Cardiac muscle cell (in vitro differentiated cells and primary cell): ENCODE data around the gene MEGF8. TPM values are rescaled to one million over a fixed set of nuclear protein-coding genes. Genes with fewer than 3 reads are reported as not detected.

Experiments used
- DNase-seq, 2 donors: peaks; one replicate each; pipeline versions ENCODE4 v3.0.0 to v3.0.0-alpha.2; 2010 to 2017; ENCODE audit warnings: low read depth in 1 of 2, low spot score in 1 of 2
- H3K27ac ChIP-seq: fragments of 200-600 bp; sonication (generic); 2 replicates; pipeline ENCODE4 v1.5.1; 2016
- H3K27me3 ChIP-seq: fragments of 200-600 bp; sonication (generic); 2 replicates; pipeline ENCODE4 v1.6.0; 2016; ENCODE audit warnings: control low read depth
- H3K36me3 ChIP-seq: fragments of 200-600 bp; sonication (generic); 2 replicates; pipeline ENCODE4 v1.5.1; 2016; ENCODE audit warnings: control low read depth
- H3K4me1 ChIP-seq: fragments of 200-600 bp; sonication (generic); 2 replicates; pipeline ENCODE4 v1.8.1; 2017; ENCODE audit warnings: low read depth, mild to moderate bottlenecking, mixed run types
- H3K4me3 ChIP-seq: fragments of 200-600 bp; sonication (generic); 2 replicates; pipeline ENCODE4 v1.5.1; 2016; ENCODE audit warnings: mild to moderate bottlenecking
- H3K9me3 ChIP-seq: fragments of 200-600 bp; sonication (generic); 2 replicates; pipeline ENCODE4 v1.5.1; 2017; ENCODE audit warnings: low read depth, mild to moderate bottlenecking, control low read depth
- polyA plus RNA-seq: library from polyadenylated mRNA; unstranded; fragments of >200 nt; fragmentation: Nextera tagmentation; extraction: Ambion mirVana; gene quantifications from 2 replicates; pipeline ENCODE4 v1.2.1, GENCODE V29; 2016
- total RNA-seq: library from RNA; depleted of rRNA; stranded (reverse); fragments of >200 nt; gene quantifications from 2 replicates; pipeline ENCODE4 v1.2.3, GENCODE V29; 2016
- TF ChIP-seq, protein P1 (sequence below): IDR thresholded peaks from 2 replicates; pipeline ENCODE4 v1.5.1; 2012; ENCODE audit warnings: low read depth, mild to moderate bottlenecking, low read length

Gene MEGF8
- total and polyA plus RNA-seq, 2 experiments from 2014 or later = 23.9 to 102 TPM

DNA sequence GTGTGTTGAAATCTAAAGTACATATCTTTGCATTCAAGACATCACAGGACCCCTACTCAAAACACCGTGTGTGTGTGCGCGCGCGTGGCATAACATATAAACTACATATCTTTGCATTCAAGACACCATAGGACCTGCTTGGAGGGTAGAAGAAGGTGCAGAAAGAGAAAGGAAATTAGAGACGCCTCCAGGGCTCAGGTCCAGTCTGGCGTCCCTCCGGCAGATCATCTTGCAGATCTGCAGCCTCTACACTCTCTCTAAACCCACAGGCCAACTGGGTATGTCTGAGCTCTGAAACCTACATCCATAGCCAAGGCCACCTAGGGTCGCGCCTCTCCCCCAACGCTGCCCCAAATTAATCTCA is 22.4 kb upstream of the MEGF8 start:
- no peaks in the 10 kb centered on the region for H3K4me1 ChIP-seq
- H3K9me3 ChIP-seq = no peaks in the 10 kb centered on the region
- H3K27me3 ChIP-seq = no peaks in the 10 kb centered on the region
- no peak for DNase-seq
- no peak overlapping the region for H3K4me3 ChIP-seq
- TF ChIP-seq, protein P1, sequence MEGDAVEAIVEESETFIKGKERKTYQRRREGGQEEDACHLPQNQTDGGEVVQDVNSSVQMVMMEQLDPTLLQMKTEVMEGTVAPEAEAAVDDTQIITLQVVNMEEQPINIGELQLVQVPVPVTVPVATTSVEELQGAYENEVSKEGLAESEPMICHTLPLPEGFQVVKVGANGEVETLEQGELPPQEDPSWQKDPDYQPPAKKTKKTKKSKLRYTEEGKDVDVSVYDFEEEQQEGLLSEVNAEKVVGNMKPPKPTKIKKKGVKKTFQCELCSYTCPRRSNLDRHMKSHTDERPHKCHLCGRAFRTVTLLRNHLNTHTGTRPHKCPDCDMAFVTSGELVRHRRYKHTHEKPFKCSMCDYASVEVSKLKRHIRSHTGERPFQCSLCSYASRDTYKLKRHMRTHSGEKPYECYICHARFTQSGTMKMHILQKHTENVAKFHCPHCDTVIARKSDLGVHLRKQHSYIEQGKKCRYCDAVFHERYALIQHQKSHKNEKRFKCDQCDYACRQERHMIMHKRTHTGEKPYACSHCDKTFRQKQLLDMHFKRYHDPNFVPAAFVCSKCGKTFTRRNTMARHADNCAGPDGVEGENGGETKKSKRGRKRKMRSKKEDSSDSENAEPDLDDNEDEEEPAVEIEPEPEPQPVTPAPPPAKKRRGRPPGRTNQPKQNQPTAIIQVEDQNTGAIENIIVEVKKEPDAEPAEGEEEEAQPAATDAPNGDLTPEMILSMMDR = no peak
- H3K36me3 ChIP-seq = no peaks in the 10 kb centered on the region
- peak overlapping the region; percentile 57 for H3K27ac ChIP-seq

DNA sequence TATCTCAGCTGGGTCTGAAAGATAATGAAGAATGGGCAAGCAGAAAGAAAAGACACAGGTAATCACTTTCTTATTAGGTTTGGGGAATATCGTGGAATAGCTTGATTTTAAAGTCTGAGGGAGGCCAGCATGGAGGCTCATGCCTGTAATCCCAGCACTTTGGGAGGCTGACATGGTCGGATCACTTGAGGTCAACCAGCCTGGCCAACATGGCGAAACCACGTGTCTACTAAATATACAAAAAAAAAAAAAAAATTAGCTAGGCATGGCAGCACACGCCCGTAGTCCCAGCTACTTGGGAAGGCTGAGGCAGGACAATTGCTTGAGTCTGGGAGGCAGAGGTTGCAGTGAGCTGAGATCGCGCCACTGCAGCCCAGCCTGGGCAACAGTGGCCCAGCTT is 21.6 kb upstream of the MEGF8 start:
- no peaks in the 10 kb centered on the region for H3K27me3 ChIP-seq
- H3K9me3 ChIP-seq = no peaks in the 10 kb centered on the region
- no peak overlapping the region for H3K4me3 ChIP-seq
- TF ChIP-seq, protein P1 = no peak
- no peak for DNase-seq
- no peak overlapping the region for H3K27ac ChIP-seq
- no peaks in the 10 kb centered on the region for H3K4me1 ChIP-seq
- H3K36me3 ChIP-seq = no peaks in the 10 kb centered on the region

DNA sequence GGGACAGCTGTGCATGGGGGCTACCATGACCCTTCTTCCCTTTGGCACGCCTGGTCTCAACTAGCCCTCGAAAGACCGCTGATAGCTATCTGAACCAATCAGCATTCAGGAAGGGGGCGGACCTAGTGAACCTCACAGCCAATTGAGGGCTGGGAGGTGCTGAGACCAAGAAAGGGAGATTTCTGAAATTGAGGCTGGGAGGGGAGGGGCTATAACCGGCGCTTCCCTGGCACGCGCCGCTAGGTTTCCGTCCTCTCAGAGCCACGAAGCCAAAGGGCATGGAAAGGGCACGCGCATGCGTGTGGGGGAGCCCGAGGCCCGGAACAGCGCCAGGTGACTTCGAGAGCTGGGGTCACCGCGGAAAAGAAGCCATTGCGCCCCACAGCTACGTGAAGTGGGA is 18.8 kb upstream of the MEGF8 start:
- TF ChIP-seq, protein P1 = no peak
- Histone ChIP-seq H3K36me3 (no peaks in the 10 kb centered on the region), H3K4me3 (no peak overlapping the region), H3K27ac (no peak overlapping the region), H3K27me3 (no peaks in the 10 kb centered on the region), H3K4me1 (no peaks in the 10 kb centered on the region), H3K9me3 (no peaks in the 10 kb centered on the region)
- no peak for DNase-seq

DNA sequence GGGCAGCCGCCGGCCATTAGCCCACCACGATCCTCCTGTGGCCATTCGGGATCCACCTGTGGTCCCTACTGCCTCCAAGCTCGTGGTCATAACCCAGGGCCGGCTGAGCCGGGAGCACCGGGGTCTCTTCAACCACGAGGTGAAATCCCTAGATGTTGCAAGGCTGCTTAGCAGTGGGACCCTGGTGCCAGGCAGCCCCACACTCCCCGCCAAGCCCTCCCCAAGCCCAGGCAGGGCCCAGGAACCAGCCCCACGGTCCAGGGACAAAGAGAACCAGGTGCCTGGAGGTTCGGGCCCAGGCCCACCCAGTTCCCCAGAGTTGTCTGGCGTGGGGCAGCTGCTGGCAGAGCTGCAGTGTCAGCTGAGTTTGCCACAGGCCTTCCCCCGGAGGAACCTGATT is 15.7 kb upstream of the MEGF8 start:
- no peaks in the 10 kb centered on the region for H3K36me3 ChIP-seq
- H3K27ac ChIP-seq = no peak overlapping the region
- TF ChIP-seq, protein P1 = no peak
- no peak for DNase-seq
- H3K27me3 ChIP-seq = peaks cover 10% of the 10 kb centered on the region
- no peaks in the 10 kb centered on the region for H3K4me1 ChIP-seq
- no peaks in the 10 kb centered on the region for H3K9me3 ChIP-seq
- H3K4me3 ChIP-seq = no peak overlapping the region

DNA sequence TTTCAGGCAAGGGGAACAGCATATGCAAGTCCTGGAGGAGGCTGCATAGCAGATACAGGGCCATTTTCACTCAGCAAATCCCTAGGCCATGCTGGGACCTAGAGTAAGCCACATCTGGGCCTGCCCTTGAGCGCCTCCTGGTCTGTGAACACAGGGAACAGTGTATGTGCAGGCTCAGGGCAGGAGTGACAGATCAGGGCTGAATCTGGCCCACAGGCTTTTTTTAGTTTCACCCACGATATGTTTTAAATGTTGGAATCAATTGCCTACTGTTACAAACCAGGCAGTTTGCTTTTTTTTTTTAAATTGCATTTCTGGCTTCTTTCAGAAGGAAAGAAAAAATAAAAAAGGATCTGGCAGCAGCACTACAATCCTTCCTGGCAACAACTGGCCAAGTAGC is 13.8 kb upstream of the MEGF8 start:
- TF ChIP-seq, protein P1 = no peak
- Histone ChIP-seq H3K27ac (no peak overlapping the region), H3K4me3 (no peak overlapping the region), H3K9me3 (no peaks in the 10 kb centered on the region), H3K27me3 (peaks cover 21% of the 10 kb centered on the region), H3K36me3 (no peaks in the 10 kb centered on the region), H3K4me1 (no peaks in the 10 kb centered on the region)
- DNase-seq = no peak

DNA sequence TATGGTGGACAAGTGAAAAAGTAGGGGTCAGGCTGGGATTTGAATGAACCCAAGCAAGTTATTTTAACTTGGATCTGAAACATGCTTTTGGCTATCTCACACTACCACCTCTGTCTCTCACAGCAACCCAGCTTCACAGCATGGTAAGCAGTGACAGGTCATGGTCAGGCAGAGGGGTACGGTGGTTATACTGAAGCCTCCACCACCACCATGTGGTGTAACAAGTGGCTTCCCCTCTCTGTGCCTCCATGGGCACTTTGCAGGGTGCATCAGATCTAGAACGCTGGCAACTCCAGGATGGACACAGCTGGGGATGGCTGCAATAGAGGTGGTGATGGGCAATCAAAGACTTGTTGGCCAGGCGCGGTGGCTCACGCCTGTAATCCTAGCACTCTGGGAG is 13.1 kb upstream of the MEGF8 start:
- H3K4me1 ChIP-seq = no peaks in the 10 kb centered on the region
- peaks cover 21% of the 10 kb centered on the region for H3K27me3 ChIP-seq
- no peak for DNase-seq
- H3K36me3 ChIP-seq = no peaks in the 10 kb centered on the region
- TF ChIP-seq, protein P1 = no peak
- H3K4me3 ChIP-seq = no peak overlapping the region
- H3K27ac ChIP-seq = no peak overlapping the region
- H3K9me3 ChIP-seq = no peaks in the 10 kb centered on the region
